ENCODE measurements around the gene HPS4.

DNA sequence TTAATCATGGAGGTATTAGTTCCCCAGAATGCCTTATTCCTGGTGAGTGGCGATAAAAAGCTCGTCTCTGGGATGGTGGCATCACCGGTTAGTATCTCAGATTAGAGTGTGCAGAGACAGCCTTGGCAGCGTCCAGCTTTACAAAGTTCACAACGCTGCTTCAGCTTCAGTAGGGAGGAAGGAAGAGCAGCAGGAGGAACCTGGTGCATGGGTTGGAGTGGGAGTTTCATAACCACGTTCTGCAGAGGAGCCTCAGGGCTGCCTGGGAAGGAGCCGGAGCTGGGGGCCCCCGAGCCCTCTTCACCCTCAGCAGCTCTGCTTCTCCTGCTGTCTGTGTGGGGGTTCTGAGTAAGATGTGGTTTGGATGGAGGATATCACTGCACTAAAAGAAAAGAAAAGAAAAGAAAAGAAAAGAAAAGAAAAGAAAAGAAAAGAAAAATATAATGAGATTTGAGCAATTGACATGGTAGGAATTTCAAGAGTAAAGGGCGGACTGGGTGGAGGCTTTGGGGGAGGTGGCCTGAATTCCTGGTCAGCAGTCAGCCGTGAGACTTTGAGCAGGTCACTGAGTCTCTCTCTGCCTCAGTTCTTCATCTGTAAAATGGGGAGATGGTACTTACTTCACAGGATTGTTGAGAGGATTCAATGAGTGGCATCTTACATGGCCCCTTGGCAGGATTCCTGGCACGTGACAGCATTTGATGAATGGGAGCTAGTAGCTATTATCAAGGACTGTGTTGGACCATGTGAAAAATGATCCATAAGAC, 48.1 kb downstream of the HPS4 start:
- TF ChIP-seq EZH2 (IDR thresholded peaks at IDR 0.05; ENCODE audit: insufficient read depth, poor library complexity, severe bottlenecking), result no peak
- TF ChIP-seq EZH2phosphoT487 (IDR thresholded peaks at IDR 0.05; ENCODE audit: insufficient read depth, low read depth), result no peak
